Measurements from ENCODE around the gene USP24.

The USP24 gene

GRCh38 chr1:55039342-55040082 is 175.7 kb downstream of the USP24 start, which contains the start of gene PCSK9:
PCSK9 (plus strand) TSS chr1:55039548; CDS start chr1:55039838, 290 bp downstream.
- H3K27ac Mint-ChIP-seq, result peak within 1 kb of the TSS in 2 of 3 experiments; percentile 28 to 35
- no peak for TF ChIP-seq CTCF (IDR thresholded peaks at IDR 0.05; ENCODE audit: unreplicated experiment in 3 of 3)

GRCh38 chr1:55038974-55039341 is 176.2 kb downstream of the USP24 start:
- H3K9me3 Mint-ChIP-seq, result no peaks in the 10 kb centered on the region
- H3K4me3 Mint-ChIP-seq, result peak overlapping the region; percentile 83 to 88 (median 84)
- TF ChIP-seq CTCF (IDR thresholded peaks at IDR 0.05; ENCODE audit: unreplicated experiment in 3 of 3), result no peak
- H3K27ac Mint-ChIP-seq, result no peak overlapping the region
- H3K36me3 Mint-ChIP-seq (ENCODE audit: low read depth), result peaks cover 6% of the 10 kb centered on the region
- peaks cover 21% of the 10 kb centered on the region for H3K4me1 Mint-ChIP-seq
- H3K27me3 Mint-ChIP-seq (ENCODE audit: low read depth), result peaks cover 90% of the 10 kb centered on the region

More at GRCh38 chr1:55039342-55040082, 175.7 kb downstream of the USP24 start, which contains the start of gene PCSK9:
- H3K4me1 Mint-ChIP-seq, result peaks cover 20% of the 10 kb centered on the region
- no peaks in the 10 kb centered on the region for H3K9me3 Mint-ChIP-seq
- peaks cover 87% of the 10 kb centered on the region for H3K27me3 Mint-ChIP-seq (ENCODE audit: low read depth)
- H3K36me3 Mint-ChIP-seq (ENCODE audit: low read depth), result peaks cover 7% of the 10 kb centered on the region
- peak within 1 kb of the TSS; percentile 83 to 88 (median 84) for H3K4me3 Mint-ChIP-seq

GRCh38 chr1:55038552-55038838 is 176.7 kb downstream of the USP24 start:
- no peak overlapping the region for H3K27ac Mint-ChIP-seq
- no peaks in the 10 kb centered on the region for H3K9me3 Mint-ChIP-seq
- peak overlapping the region in 2 of 3 experiments; percentile 84 to 88 for H3K4me3 Mint-ChIP-seq
- TF ChIP-seq CTCF (IDR thresholded peaks at IDR 0.05; ENCODE audit: unreplicated experiment in 3 of 3), result no peak
- peaks cover 92% of the 10 kb centered on the region for H3K27me3 Mint-ChIP-seq (ENCODE audit: low read depth)
- peaks cover 21% of the 10 kb centered on the region for H3K4me1 Mint-ChIP-seq
- H3K36me3 Mint-ChIP-seq (ENCODE audit: low read depth), result peaks cover 2% of the 10 kb centered on the region

GRCh38 chr1:55037733-55038551 is 177.2 kb downstream of the USP24 start:
- Mint-ChIP-seq H3K4me1 (peaks cover 21% of the 10 kb centered on the region), H3K27me3 (ENCODE audit: low read depth) (peaks cover 96% of the 10 kb centered on the region), H3K4me3 (peak overlapping the region in 2 of 3 experiments; percentile 24 to 44), H3K36me3 (ENCODE audit: low read depth) (peaks cover 4% of the 10 kb centered on the region), H3K27ac (no peak overlapping the region), H3K9me3 (peaks cover 3% of the 10 kb centered on the region)
- TF ChIP-seq CTCF (IDR thresholded peaks at IDR 0.05; ENCODE audit: unreplicated experiment in 3 of 3), result no peak

- no peak for TF ChIP-seq CTCF (IDR thresholded peaks at IDR 0.05; ENCODE audit: unreplicated experiment in 3 of 3)
- Mint-ChIP-seq H3K4me1 (peaks cover 21% of the 10 kb centered on the region), H3K9me3 (peaks cover 3% of the 10 kb centered on the region), H3K4me3 (no peak overlapping the region), H3K27me3 (ENCODE audit: low read depth) (peaks cover 76% of the 10 kb centered on the region), H3K36me3 (ENCODE audit: low read depth) (peaks cover 9% of the 10 kb centered on the region), H3K27ac (no peak overlapping the region)
Observed at GRCh38 chr1:55035904-55036303, 179.3 kb downstream of the USP24 start.

Measured in nephron (organoid).